Transverse colon (tissue), 4 donors: ENCODE results near the gene BRIP1.

ENCODE experiments used
- POLR2AphosphoS5 ChIP-seq, 3 donors: sonication (generic); formaldehyde crosslinking; IDR thresholded peaks; one replicate each; pipeline ENCODE4 v1.6.1; 2016; ENCODE audit warnings: antibody characterized with exemption in 3 of 3
- TF ChIP-seq, protein P1 (sequence below), 5 experiments: fragments of 200-600 bp in 3 of 5; fragments of 450-650 bp in 2 of 5; sonication (generic) in 3 of 5; IDR thresholded peaks; 1 replicate in 2 of 5; 2 replicates in 3 of 5; pipeline ENCODE4 v1.5.1; 2016 to 2017; ENCODE audit warnings: antibody characterized with exemption in 5 of 5, inconsistent platforms in 3 of 5, mild to moderate bottlenecking in 2 of 5, moderate library complexity in 1 of 5

DNA sequence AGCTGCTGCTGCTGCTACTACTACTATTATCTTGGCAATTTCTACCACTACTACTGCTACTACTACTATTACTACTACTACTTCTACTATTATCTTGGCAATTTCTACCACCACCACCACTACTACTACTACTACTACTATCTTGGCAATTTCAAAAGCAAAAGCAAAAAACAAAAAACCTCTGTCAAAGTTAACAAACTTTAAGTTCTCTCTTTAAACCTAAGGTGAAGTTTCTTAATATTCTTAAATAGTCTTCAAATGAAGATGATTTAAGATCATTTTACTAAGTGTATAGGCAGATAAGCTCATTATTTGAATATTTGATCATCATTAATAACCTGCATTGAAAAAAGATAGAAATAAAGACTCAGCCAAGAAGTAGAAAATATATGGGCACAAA lies 118.5 kb downstream of the BRIP1 start:
- TF ChIP-seq, protein P1, sequence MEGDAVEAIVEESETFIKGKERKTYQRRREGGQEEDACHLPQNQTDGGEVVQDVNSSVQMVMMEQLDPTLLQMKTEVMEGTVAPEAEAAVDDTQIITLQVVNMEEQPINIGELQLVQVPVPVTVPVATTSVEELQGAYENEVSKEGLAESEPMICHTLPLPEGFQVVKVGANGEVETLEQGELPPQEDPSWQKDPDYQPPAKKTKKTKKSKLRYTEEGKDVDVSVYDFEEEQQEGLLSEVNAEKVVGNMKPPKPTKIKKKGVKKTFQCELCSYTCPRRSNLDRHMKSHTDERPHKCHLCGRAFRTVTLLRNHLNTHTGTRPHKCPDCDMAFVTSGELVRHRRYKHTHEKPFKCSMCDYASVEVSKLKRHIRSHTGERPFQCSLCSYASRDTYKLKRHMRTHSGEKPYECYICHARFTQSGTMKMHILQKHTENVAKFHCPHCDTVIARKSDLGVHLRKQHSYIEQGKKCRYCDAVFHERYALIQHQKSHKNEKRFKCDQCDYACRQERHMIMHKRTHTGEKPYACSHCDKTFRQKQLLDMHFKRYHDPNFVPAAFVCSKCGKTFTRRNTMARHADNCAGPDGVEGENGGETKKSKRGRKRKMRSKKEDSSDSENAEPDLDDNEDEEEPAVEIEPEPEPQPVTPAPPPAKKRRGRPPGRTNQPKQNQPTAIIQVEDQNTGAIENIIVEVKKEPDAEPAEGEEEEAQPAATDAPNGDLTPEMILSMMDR (IDR thresholded peaks at IDR 0.05): no peak
- TF ChIP-seq POLR2AphosphoS5 (IDR thresholded peaks at IDR 0.05): no peak
